GM19023 (cell line): ENCODE data around the gene OSM.

ENCODE experiments used
- ATAC-seq: cut with Tn5 transposase; IDR thresholded peaks from one replicate; pipeline ENCODE4 v1.9.1; 2021; ENCODE audit warnings: mild to moderate bottlenecking, moderate library complexity; ENCODE audit not compliant: unreplicated experiment

Gene OSM

GRCh38 chr22:30266445-30267381, at the start of gene OSM:
Gene OSM (minus strand): TSS chr22:30266851. CDS start chr22:30266799, 52 bp downstream.
- no peak for ATAC-seq

- ATAC-seq = no peak
Observed at GRCh38 chr22:30315962-30316576, 49.4 kb upstream of the OSM start.

GRCh38 chr22:30314915-30315314, 48.3 kb upstream of the OSM start:
- no peak for ATAC-seq

- no peak for ATAC-seq
Observed at GRCh38 chr22:30313527-30314363, 47.1 kb upstream of the OSM start.

- no peak for ATAC-seq
Observed at GRCh38 chr22:30312053-30312452, 45.4 kb upstream of the OSM start.

- ATAC-seq = no peak
Observed at GRCh38 chr22:30310881-30311771, 44.5 kb upstream of the OSM start.

- peak; percentile 39 for ATAC-seq
Observed at GRCh38 chr22:30309951-30310741, 43.5 kb upstream of the OSM start.

- peak; percentile 37 for ATAC-seq
Observed at GRCh38 chr22:30308518-30309230, 42.0 kb upstream of the OSM start.

- ATAC-seq = no peak
Observed at GRCh38 chr22:30308093-30308492, 41.4 kb upstream of the OSM start.

GRCh38 chr22:30307041-30307574, 40.5 kb upstream of the OSM start:
- no peak for ATAC-seq

GRCh38 chr22:30306627-30307011, 40.0 kb upstream of the OSM start:
- ATAC-seq = no peak

- ATAC-seq = no peak
Observed at GRCh38 chr22:30305906-30306626, 39.4 kb upstream of the OSM start.

- peak; percentile 40 for ATAC-seq
Observed at GRCh38 chr22:30305519-30305905, 38.9 kb upstream of the OSM start.

GRCh38 chr22:30304495-30305244, 38.0 kb upstream of the OSM start:
- no peak for ATAC-seq

- ATAC-seq = no peak
Observed at GRCh38 chr22:30302810-30303138, 36.1 kb upstream of the OSM start.

- no peak for ATAC-seq
Observed at GRCh38 chr22:30301995-30302809, 35.6 kb upstream of the OSM start.

- no peak for ATAC-seq
Observed at GRCh38 chr22:30299322-30299721, 32.7 kb upstream of the OSM start.
